GM12878 (cell line): Measurements from ENCODE around the gene SYTL2. TPM values are rescaled to one million over a fixed set of nuclear protein-coding genes. Genes with fewer than 3 reads are reported as not detected.

Experiments
- ATAC-seq: fragments of 200-7000 bp; cut with Tn5 transposase; 3 replicates; pipeline ENCODE4 v1.9.1; 2020; ENCODE audit warnings: mild to moderate bottlenecking, moderate library complexity
- BruUV-seq: library from RNA; stranded (reverse); fragments of 400-500 nt; replicated peaks from 2 replicates; lab custom pipeline; 2021; lab: Mats Ljungman, UMichigan
- CTCF ChIA-PET: fragments of 300-600 bp; sonication (Branson Sonifier 250); formaldehyde crosslinking; extraction: SDS; loops from one replicate; lab custom pipeline; 2021; ENCODE audit warnings: inconsistent platforms; lab: Yijun Ruan, JAX
- POLR2A ChIA-PET: fragments of 350-600 bp; formaldehyde crosslinking; extraction: SDS; loops from one replicate; lab custom pipeline; 2021; ENCODE audit warnings: inconsistent platforms; lab: Charles Lee
- RAD21 ChIA-PET: fragments of 300-600 bp; sonication (Branson Sonifier 250); formaldehyde crosslinking; loops from one replicate; lab custom pipeline; 2023; ENCODE audit warnings: antibody characterized with exemption; ENCODE audit not compliant: unreplicated experiment; lab: Charles Lee
- SMC1A ChIA-PET: fragments of 300-600 bp; sonication (Branson Sonifier 250); formaldehyde crosslinking; loops from one replicate; lab custom pipeline; 2023; ENCODE audit not compliant: unreplicated experiment, uncharacterized antibody; lab: Charles Lee
- DNase-seq: peaks from one replicate; pipeline ENCODE4 v3.0.0-alpha.2; 2011; ENCODE audit warnings: low read depth, low spot score
- FAIRE-seq: peaks from 3 replicates; lab custom pipeline; 2011; peaks lifted over from hg19 to GRCh38; lab: Jason Lieb, UNC
- H2AFZ ChIP-seq: 2 replicates; pipeline ENCODE4 v1.6.0; 2011; ENCODE audit warnings: low read depth, low read length, control low read depth; ENCODE audit not compliant: control insufficient read depth
- H3K27ac ChIP-seq: 2 replicates; pipeline ENCODE4 v1.5.1; 2011; ENCODE audit warnings: control low read depth; ENCODE audit not compliant: control insufficient read depth, insufficient read depth
- H3K27me3 ChIP-seq, 2 experiments: replicated peaks in 1 of 2; 2 replicates each; pipeline versions ENCODE4 v1.6.0 to v1.6.1; 2011; ENCODE audit warnings: low read length in 1 of 2; ENCODE audit not compliant: control insufficient read depth in 2 of 2, insufficient read depth in 2 of 2
- H3K36me3 ChIP-seq, 2 experiments: 2 replicates each; pipeline ENCODE4 v1.5.1; 2011; ENCODE audit warnings: low read length in 1 of 2; ENCODE audit not compliant: control insufficient read depth in 2 of 2, insufficient read depth in 2 of 2
- H3K4me1 ChIP-seq: 2 replicates; pipeline ENCODE4 v1.6.1; 2011; ENCODE audit warnings: mild to moderate bottlenecking, low read length, moderate library complexity, mixed read lengths; ENCODE audit not compliant: control insufficient read depth, insufficient read depth
- H3K4me2 ChIP-seq: 2 replicates; pipeline ENCODE4 v1.6.0; 2011; ENCODE audit warnings: control low read depth; ENCODE audit not compliant: control insufficient read depth, insufficient read depth
- H3K4me3 ChIP-seq: fragments of 200-600 bp; sonication (generic); 2 replicates; pipeline ENCODE4 v1.5.1; 2016
- H3K79me2 ChIP-seq: 2 replicates; pipeline ENCODE4 v1.6.0; 2011; ENCODE audit warnings: low read length; ENCODE audit not compliant: control insufficient read depth, insufficient read depth
- H3K9ac ChIP-seq: 2 replicates; pipeline ENCODE4 v1.8.0; 2011; ENCODE audit warnings: low read length, control low read depth, mixed read lengths; ENCODE audit not compliant: control insufficient read depth, insufficient read depth
- H3K9me3 ChIP-seq: replicated peaks from 3 replicates; pipeline ENCODE4 v1.5.1; 2011; ENCODE audit warnings: mild to moderate bottlenecking, low read length; ENCODE audit not compliant: control insufficient read depth, insufficient read depth
- H4K20me1 ChIP-seq: 2 replicates; pipeline ENCODE4 v1.6.0; 2011; ENCODE audit not compliant: control insufficient read depth, insufficient read depth
- ZNF24 ChIP-seq: fragments of 450-650 bp; IDR thresholded peaks from 2 replicates; pipeline ENCODE4 v1.6.1; 2017; ENCODE audit warnings: antibody characterized with exemption, mild to moderate bottlenecking
- WGBS: methylation state at CpG from one replicate; pipeline ENCODE4 v1.1.6; 2016; ENCODE audit warnings: low lambda C conversion rate; ENCODE audit not compliant: insufficient replicate concordance, insufficient coverage; ENCODE audit errors: missing lambda C conversion rate; 5-methylcytosine and 5-hydroxymethylcytosine counted together
- in situ Hi-C: fragments of 300-500 bp; cut with MboI; formaldehyde crosslinking; loops from 9 replicates; pipeline ENCODE4 v1.14.3; 2018; ENCODE audit warnings: mixed read lengths
- intact Hi-C: fragments of 100-400 bp; cut with micrococcal nuclease; formaldehyde crosslinking; loops from one replicate; pipeline ENCODE4 v1.14.2; 2022; ENCODE audit not compliant: unreplicated experiment
- polyA plus RNA-seq, 11 experiments: library from polyadenylated mRNA; depleted of rRNA in 4 of 11; unstranded in 6 of 11; stranded (reverse) in 5 of 11; fragments of >200 nt; fragmentation: Nextera tagmentation in 4 of 11; fragmentation: Illumina TruSeq in 1 of 11; extraction: Ambion mirVana in 4 of 11; extraction: Trizol in 1 of 11; gene quantifications; 1 replicate in 1 of 11; 2 replicates in 10 of 11; pipeline versions ENCODE4 v1.2.1 to v1.2.3, GENCODE V29; 2011 to 2016; ENCODE audit warnings: inconsistent platforms in 2 of 11, missing spikeins in 2 of 11, low read depth in 1 of 11
- total RNA-seq, 4 experiments: library from RNA; depleted of rRNA in 3 of 4; stranded (reverse); fragments of >200 nt in 3 of 4; fragmentation: Illumina TruSeq in 1 of 4; extraction: Trizol in 1 of 4; gene quantifications; 2 replicates each; pipeline versions ENCODE4 v1.2.1 to v1.2.3, GENCODE V29; 2013 to 2021
- TF ChIP-seq, protein P1 (sequence below): fragments of 450-650 bp; IDR thresholded peaks from 2 replicates; pipeline ENCODE4 v1.6.1; 2014; ENCODE audit warnings: mild to moderate bottlenecking

The SYTL2 gene
- total and polyA plus RNA-seq, 10 of the 15 experiments (the other 5 are each of a cell fraction or from before 2014, with no cell fraction given) = 0.02 to 1.4 (median 0.31) TPM; not detected in 2

DNA sequence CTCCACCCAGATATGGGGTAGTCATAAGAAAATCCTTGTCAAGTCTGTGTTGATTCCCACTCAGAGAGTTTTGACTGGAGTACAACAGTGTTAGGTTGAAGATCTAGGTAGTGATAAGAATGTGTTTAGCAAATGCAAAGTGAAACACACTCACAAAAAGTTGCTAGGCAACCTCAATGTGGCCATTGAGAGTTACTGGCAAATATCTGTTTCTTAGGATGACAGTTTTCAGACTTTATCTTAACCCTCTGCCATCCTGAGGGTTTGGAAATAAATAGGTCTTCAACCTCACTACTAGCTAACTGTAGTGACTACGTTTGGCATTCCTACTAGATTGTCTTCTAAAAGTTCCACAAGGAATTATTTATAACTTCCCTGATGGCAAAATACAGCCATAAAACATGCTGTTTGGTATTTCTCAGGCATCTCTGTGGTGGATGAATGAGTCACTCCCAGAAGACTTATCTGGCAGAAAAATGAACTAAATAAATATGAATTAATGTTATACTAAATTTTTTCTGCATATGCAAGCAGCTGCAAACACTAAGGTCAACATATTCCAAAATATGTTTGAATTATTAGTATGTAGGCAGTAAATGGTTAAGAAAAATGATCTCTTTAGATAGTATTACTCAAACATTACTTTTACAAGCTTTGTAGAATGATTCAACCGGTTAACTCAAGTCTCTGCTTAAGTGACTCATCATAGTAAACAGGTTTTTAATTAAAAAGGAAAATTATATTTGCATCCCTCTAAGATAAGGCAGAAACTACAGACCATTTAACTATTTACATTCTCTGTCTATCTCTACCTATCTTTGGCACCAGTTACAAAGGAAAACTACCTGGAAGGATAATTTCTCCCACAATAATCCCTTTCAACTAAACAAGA, 17.1 kb upstream of the SYTL2 start:
- RAD21 ChIA-PET = no interaction called here

More for the DNA sequence above, 17.1 kb upstream of the SYTL2 start:
- BruUV-seq = no TSS peak
- POLR2A ChIA-PET = interaction anchor here (0.6 kb wide), 1 partner anchor 51 kb away, joined by 3 read pairs; no protein-coding TSS in a partner anchor
- H3K79me2 ChIP-seq = no peaks in the 10 kb centered on the region
- no peak for DNase-seq
- 0% methylated on average over 2 of the region's 2 CpGs for WGBS
- in situ Hi-C loops (loop anchor here (10.0 kb wide), 1 partner anchor 233 kb away; no protein-coding TSS in a partner anchor), intact Hi-C loops (loop anchor here (5.0 kb wide), 2 partner anchors 136 to 231 kb away; no protein-coding TSS in a partner anchor)
- CTCF ChIA-PET = interaction anchor here (0.6 to 3.2 kb wide), 2 partner anchors 13 to 61 kb away, joined by 3 to 9 read pairs; no protein-coding TSS in a partner anchor
- no peaks in the 10 kb centered on the region for H3K27me3 ChIP-seq
- no peak overlapping the region for H3K4me3 ChIP-seq
- H3K36me3 ChIP-seq = no peaks in the 10 kb centered on the region
- no peaks in the 10 kb centered on the region for H3K4me1 ChIP-seq
- no peak overlapping the region for H3K27ac ChIP-seq
- H2AFZ ChIP-seq = no peak overlapping the region
- no peak overlapping the region for H3K4me2 ChIP-seq
- FAIRE-seq = no peak
- H4K20me1 ChIP-seq = no peaks in the 10 kb centered on the region
- H3K9me3 ChIP-seq = no peaks in the 10 kb centered on the region
- TF ChIP-seq ZNF24 = no peak
- TF ChIP-seq, protein P1, sequence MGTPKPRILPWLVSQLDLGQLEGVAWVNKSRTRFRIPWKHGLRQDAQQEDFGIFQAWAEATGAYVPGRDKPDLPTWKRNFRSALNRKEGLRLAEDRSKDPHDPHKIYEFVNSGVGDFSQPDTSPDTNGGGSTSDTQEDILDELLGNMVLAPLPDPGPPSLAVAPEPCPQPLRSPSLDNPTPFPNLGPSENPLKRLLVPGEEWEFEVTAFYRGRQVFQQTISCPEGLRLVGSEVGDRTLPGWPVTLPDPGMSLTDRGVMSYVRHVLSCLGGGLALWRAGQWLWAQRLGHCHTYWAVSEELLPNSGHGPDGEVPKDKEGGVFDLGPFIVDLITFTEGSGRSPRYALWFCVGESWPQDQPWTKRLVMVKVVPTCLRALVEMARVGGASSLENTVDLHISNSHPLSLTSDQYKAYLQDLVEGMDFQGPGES = no peak
- SMC1A ChIA-PET = no interaction called here
- no peak overlapping the region for H3K9ac ChIP-seq
- ATAC-seq = no peak
